Measurements from ENCODE around the gene MGAM2. TPM values are rescaled to one million over a fixed set of nuclear protein-coding genes. Genes with fewer than 3 reads are reported as not detected.

Gene MGAM2
- total RNA-seq, 1 experiment from 2014 or later: not detected

DNA sequence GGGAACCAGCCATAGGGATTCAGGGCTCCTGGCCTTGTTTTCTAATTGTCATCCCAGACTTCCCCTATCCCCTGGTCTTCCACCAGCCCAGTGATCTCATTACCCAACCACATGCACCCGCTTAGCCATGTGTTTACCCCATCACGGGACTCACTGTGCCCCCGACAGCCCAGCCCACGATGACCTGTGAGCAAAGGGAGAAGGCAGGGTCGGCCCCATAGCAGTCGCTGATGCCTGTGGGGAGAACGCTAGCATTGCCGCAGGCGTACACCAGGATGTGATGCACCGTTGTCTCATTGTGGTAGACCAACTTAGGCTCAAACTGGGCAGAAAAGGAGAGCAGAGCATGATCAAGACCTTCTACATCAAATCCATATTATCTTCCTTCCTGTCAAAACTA lies 132.3 kb downstream of the MGAM2 start:
- ChIA-PET POLR2A (ENCODE audit: low non-redundant PET) (no interaction called here), CTCF (no interaction called here)
- no peak for TF ChIP-seq EZH2 (IDR thresholded peaks at IDR 0.05; ENCODE audit: borderline replicate concordance, low read depth, low read length, poor library complexity, severe bottlenecking)
- TF ChIP-seq, protein P1, sequence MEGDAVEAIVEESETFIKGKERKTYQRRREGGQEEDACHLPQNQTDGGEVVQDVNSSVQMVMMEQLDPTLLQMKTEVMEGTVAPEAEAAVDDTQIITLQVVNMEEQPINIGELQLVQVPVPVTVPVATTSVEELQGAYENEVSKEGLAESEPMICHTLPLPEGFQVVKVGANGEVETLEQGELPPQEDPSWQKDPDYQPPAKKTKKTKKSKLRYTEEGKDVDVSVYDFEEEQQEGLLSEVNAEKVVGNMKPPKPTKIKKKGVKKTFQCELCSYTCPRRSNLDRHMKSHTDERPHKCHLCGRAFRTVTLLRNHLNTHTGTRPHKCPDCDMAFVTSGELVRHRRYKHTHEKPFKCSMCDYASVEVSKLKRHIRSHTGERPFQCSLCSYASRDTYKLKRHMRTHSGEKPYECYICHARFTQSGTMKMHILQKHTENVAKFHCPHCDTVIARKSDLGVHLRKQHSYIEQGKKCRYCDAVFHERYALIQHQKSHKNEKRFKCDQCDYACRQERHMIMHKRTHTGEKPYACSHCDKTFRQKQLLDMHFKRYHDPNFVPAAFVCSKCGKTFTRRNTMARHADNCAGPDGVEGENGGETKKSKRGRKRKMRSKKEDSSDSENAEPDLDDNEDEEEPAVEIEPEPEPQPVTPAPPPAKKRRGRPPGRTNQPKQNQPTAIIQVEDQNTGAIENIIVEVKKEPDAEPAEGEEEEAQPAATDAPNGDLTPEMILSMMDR (conservative IDR thresholded peaks at IDR 0.05; ENCODE audit: low read depth, low read length): no peak
- no peaks in the 10 kb centered on the region for H3K27me3 ChIP-seq (replicated peaks; ENCODE audit: insufficient read depth, low read depth, low read length, poor library complexity)
- intact Hi-C loops (cut with micrococcal nuclease; ENCODE audit: unreplicated experiment): no loop called here
- H3K4me1 ChIP-seq (ENCODE audit: insufficient read depth, low read length, poor library complexity, severe bottlenecking): no peaks in the 10 kb centered on the region
- H3K4me3 ChIP-seq (ENCODE audit: low read depth, low read length, poor library complexity, severe bottlenecking): no peak overlapping the region
- no peaks in the 10 kb centered on the region for H3K9me3 ChIP-seq (ENCODE audit: low read depth, low read length, poor library complexity, severe bottlenecking)
- DNase-seq (ENCODE audit: low spot score): no peak
- no TSS peak for BruUV-seq (replicated peaks)
- H3K27ac ChIP-seq (ENCODE audit: low read depth, low read length, poor library complexity, severe bottlenecking): no peak overlapping the region
- no peaks in the 10 kb centered on the region for H3K36me3 ChIP-seq (ENCODE audit: insufficient read depth, low read length, poor library complexity, severe bottlenecking)

DNA sequence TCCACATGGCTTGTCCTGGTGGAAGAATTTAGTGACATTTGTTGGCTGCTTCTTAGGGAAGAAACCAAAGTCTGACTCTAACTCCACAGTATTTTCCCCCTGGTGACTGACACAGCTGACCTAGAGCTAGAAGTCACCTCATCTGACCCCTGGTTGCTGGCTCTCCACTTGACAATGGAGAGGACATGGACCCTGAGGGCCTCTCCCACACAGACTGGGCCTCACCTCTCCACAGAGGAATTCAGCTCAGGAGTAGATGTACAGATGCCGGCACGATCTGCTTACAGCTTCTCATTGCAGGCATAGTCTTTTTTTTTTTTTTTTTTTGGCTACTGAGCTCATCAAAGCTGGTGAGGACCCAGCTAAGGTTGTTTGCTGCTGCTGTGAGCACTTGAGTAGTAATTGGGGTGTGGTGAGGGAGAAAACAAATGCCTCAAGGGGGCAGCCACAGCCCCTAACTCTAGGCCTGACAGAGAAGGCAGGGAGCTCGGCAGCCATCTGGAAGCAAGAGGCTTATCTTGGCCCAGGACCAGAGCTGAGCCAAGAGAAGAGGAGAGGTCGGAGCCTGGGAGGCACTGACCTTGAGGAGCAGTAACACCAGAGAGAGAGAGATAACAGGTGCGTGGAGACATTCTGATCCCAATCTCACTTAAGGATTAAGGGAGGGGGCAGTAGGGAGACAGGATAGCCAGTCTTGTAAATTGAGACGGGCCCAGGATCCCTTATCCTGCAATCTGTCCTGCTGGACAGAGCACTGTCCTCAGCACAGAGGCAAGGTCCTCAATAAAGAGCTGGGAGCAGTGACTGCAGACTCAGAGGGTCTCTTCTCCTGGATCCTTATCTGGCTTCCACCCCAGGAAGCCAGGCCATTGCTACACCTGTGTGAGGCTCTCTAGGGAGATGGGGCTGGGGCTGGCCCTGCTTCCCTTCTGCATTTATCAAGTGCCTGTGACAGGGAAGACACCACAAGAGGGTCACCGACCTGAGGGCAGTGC lies 136.9 kb downstream of the MGAM2 start:
- H3K4me1 ChIP-seq (ENCODE audit: insufficient read depth, low read length, poor library complexity, severe bottlenecking): no peaks in the 10 kb centered on the region
- no peaks in the 10 kb centered on the region for H3K36me3 ChIP-seq (ENCODE audit: insufficient read depth, low read length, poor library complexity, severe bottlenecking)
- CTCF ChIA-PET: no interaction called here
- DNase-seq (ENCODE audit: low spot score): no peak
- H3K27ac ChIP-seq (ENCODE audit: low read depth, low read length, poor library complexity, severe bottlenecking): no peak overlapping the region
- no TSS peak for BruUV-seq (replicated peaks)
- no peaks in the 10 kb centered on the region for H3K9me3 ChIP-seq (ENCODE audit: low read depth, low read length, poor library complexity, severe bottlenecking)
- intact Hi-C loops (cut with micrococcal nuclease; ENCODE audit: unreplicated experiment): no loop called here
- no peak overlapping the region for H3K4me3 ChIP-seq (ENCODE audit: low read depth, low read length, poor library complexity, severe bottlenecking)
- POLR2A ChIA-PET (ENCODE audit: low non-redundant PET): no interaction called here
- H3K27me3 ChIP-seq (replicated peaks; ENCODE audit: insufficient read depth, low read depth, low read length, poor library complexity): no peaks in the 10 kb centered on the region
- TF ChIP-seq, protein P1 (conservative IDR thresholded peaks at IDR 0.05; ENCODE audit: low read depth, low read length): no peak
- no peak for TF ChIP-seq EZH2 (IDR thresholded peaks at IDR 0.05; ENCODE audit: borderline replicate concordance, low read depth, low read length, poor library complexity, severe bottlenecking)

DNA sequence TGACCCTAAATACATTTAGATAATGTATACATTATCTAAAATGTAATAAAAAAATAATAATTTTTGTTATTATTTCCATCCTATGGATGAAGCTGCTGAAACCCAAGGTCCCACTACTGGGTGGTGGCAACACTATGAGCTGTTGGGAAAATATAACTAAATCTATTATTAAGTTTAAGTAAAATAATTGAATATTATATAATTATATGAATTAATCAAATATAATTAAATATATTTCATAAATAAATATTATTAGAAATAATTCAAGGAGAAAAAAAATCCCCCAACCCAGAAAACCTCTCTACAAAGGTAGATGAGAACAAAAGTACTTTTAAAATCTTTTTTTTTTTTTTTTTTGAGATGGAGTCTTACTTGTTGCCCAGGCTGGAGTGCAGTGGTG lies 138.4 kb downstream of the MGAM2 start:
- Histone ChIP-seq H3K27me3 (replicated peaks; ENCODE audit: insufficient read depth, low read depth, low read length, poor library complexity) (no peaks in the 10 kb centered on the region), H3K4me1 (ENCODE audit: insufficient read depth, low read length, poor library complexity, severe bottlenecking) (no peaks in the 10 kb centered on the region), H3K4me3 (ENCODE audit: low read depth, low read length, poor library complexity, severe bottlenecking) (no peak overlapping the region), H3K36me3 (ENCODE audit: insufficient read depth, low read length, poor library complexity, severe bottlenecking) (no peaks in the 10 kb centered on the region), H3K27ac (ENCODE audit: low read depth, low read length, poor library complexity, severe bottlenecking) (no peak overlapping the region), H3K9me3 (ENCODE audit: low read depth, low read length, poor library complexity, severe bottlenecking) (no peaks in the 10 kb centered on the region)
- CTCF ChIA-PET: no interaction called here
- POLR2A ChIA-PET (ENCODE audit: low non-redundant PET): no interaction called here
- intact Hi-C loops (cut with micrococcal nuclease; ENCODE audit: unreplicated experiment): no loop called here
- TF ChIP-seq EZH2 (IDR thresholded peaks at IDR 0.05; ENCODE audit: borderline replicate concordance, low read depth, low read length, poor library complexity, severe bottlenecking): no peak
- TF ChIP-seq, protein P1 (conservative IDR thresholded peaks at IDR 0.05; ENCODE audit: low read depth, low read length): no peak
- no peak for DNase-seq (ENCODE audit: low spot score)
- no TSS peak for BruUV-seq (replicated peaks)
